Liver (tissue), 9 donors: ENCODE results near the gene CDK5RAP2. TPM values are rescaled to one million over a fixed set of nuclear protein-coding genes. Genes with fewer than 3 reads are reported as not detected.

Source experiments
- DNase-seq: peaks from one replicate; pipeline ENCODE4 v3.0.0-alpha.2; 2017; ENCODE audit warnings: low spot score
- H3K27ac ChIP-seq, 2 donors: one replicate each; pipeline ENCODE4 v1.7.0; 2013; ENCODE audit warnings: inconsistent platforms in 2 of 2, low read length in 2 of 2, control low read depth in 1 of 2, low read depth in 1 of 2, mild to moderate bottlenecking in 1 of 2
- H3K27me3 ChIP-seq, 4 donors: one replicate each; pipeline versions ENCODE4 v1.6.1 to v1.7.0; 2013; ENCODE audit warnings: low read length in 3 of 4, inconsistent platforms in 1 of 4, mild to moderate bottlenecking in 1 of 4, moderate library complexity in 1 of 4; ENCODE audit not compliant: control insufficient read depth in 4 of 4, insufficient read depth in 4 of 4
- H3K36me3 ChIP-seq, 4 donors: one replicate each; pipeline versions ENCODE4 v1.6.1 to v1.7.0; 2013; ENCODE audit warnings: low read length in 3 of 4, mild to moderate bottlenecking in 3 of 4, low read depth in 1 of 4, moderate library complexity in 1 of 4; ENCODE audit not compliant: control insufficient read depth in 4 of 4, insufficient read depth in 3 of 4
- H3K4me1 ChIP-seq, 4 donors: one replicate each; pipeline versions ENCODE4 v1.6.1 to v1.7.0; 2013; ENCODE audit warnings: low read length in 3 of 4, mild to moderate bottlenecking in 3 of 4, moderate library complexity in 1 of 4; ENCODE audit not compliant: control insufficient read depth in 4 of 4, insufficient read depth in 4 of 4
- H3K4me3 ChIP-seq, 3 donors: one replicate each; pipeline versions ENCODE4 v1.6.1 to v1.7.0; 2013; ENCODE audit warnings: low read length in 3 of 3, control low read depth in 1 of 3, low read depth in 1 of 3, mild to moderate bottlenecking in 1 of 3
- H3K9ac ChIP-seq, 2 donors: one replicate each; pipeline ENCODE4 v1.7.0; 2013; ENCODE audit warnings: low read length in 2 of 2, mild to moderate bottlenecking in 2 of 2, moderate library complexity in 2 of 2, control low read depth in 1 of 2, low read depth in 1 of 2
- H3K9me3 ChIP-seq, 4 donors: one replicate each; pipeline versions ENCODE4 v1.6.1 to v1.7.0; 2013; ENCODE audit warnings: low read length in 3 of 4; ENCODE audit not compliant: control insufficient read depth in 4 of 4
- ATF3 ChIP-seq: IDR thresholded peaks from 2 replicates; pipeline ENCODE4 v1.6.1; 2016; ENCODE audit warnings: antibody characterized with exemption
- CTCF ChIP-seq: fragments of 150-350 bp; IDR thresholded peaks from 2 replicates; pipeline ENCODE4 v1.5.1; 2017; ENCODE audit warnings: improper control_type of control experiment, low read depth, low read length; ENCODE audit not compliant: missing input control
- EGR1 ChIP-seq, 2 donors: IDR thresholded peaks; 2 replicates each; pipeline ENCODE4 v1.6.1; 2016 to 2018; ENCODE audit warnings: antibody characterized with exemption in 2 of 2, low read depth in 2 of 2
- FOXA1 ChIP-seq: IDR thresholded peaks from 2 replicates; pipeline ENCODE4 v1.6.1; 2016; ENCODE audit warnings: antibody characterized with exemption
- FOXA2 ChIP-seq: IDR thresholded peaks from 2 replicates; pipeline ENCODE4 v1.6.1; 2016; ENCODE audit warnings: antibody characterized with exemption
- GABPA ChIP-seq, 2 donors: IDR thresholded peaks in 1 of 2; conservative IDR thresholded peaks in 1 of 2; 2 replicates each; pipeline ENCODE4 v1.6.1; 2016; ENCODE audit warnings: antibody characterized with exemption in 2 of 2, mild to moderate bottlenecking in 1 of 2, moderate library complexity in 1 of 2
- HNF4A ChIP-seq, 2 donors: conservative IDR thresholded peaks; 2 replicates each; pipeline ENCODE4 v1.6.1; 2016; ENCODE audit warnings: antibody characterized with exemption in 2 of 2, mild to moderate bottlenecking in 2 of 2
- HNF4G ChIP-seq: IDR thresholded peaks from 2 replicates; pipeline ENCODE4 v1.6.1; 2016; ENCODE audit warnings: antibody characterized with exemption
- JUND ChIP-seq, 2 donors: IDR thresholded peaks; 2 replicates each; pipeline ENCODE4 v1.6.1; 2016; ENCODE audit warnings: antibody characterized with exemption in 2 of 2
- NR2F2 ChIP-seq: IDR thresholded peaks from 2 replicates; pipeline ENCODE4 v1.6.1; 2016; ENCODE audit warnings: antibody characterized with exemption
- RAD21 ChIP-seq, 2 donors: IDR thresholded peaks; 2 replicates each; pipeline ENCODE4 v1.6.1; 2016; ENCODE audit warnings: antibody characterized with exemption in 2 of 2, mild to moderate bottlenecking in 2 of 2
- RXRA ChIP-seq, 2 donors: IDR thresholded peaks; 2 replicates each; pipeline ENCODE4 v1.6.1; 2017 to 2018; ENCODE audit warnings: antibody characterized with exemption in 2 of 2, mild to moderate bottlenecking in 1 of 2
- SP1 ChIP-seq: IDR thresholded peaks from 2 replicates; pipeline ENCODE4 v1.6.1; 2018; ENCODE audit warnings: antibody characterized with exemption, mild to moderate bottlenecking
- TAF1 ChIP-seq: conservative IDR thresholded peaks from 2 replicates; pipeline ENCODE4 v1.6.1; 2016; ENCODE audit warnings: antibody characterized with exemption, mild to moderate bottlenecking
- YY1 ChIP-seq: IDR thresholded peaks from 2 replicates; pipeline ENCODE4 v1.6.1; 2016; ENCODE audit warnings: antibody characterized with exemption, mild to moderate bottlenecking
- WGBS: extraction: QIAGEN DNeasy Blood & Tissue Kit; methylation state at CpG from one replicate; pipeline ENCODE4 v1.1.7; 2013; 5-methylcytosine and 5-hydroxymethylcytosine counted together
- polyA plus RNA-seq, 2 donors: library from polyadenylated mRNA; stranded (reverse) in 1 of 2; unstranded in 1 of 2; fragments of 200-250 nt in 1 of 2; fragments of >200 nt in 1 of 2; fragmentation: Nextera tagmentation in 1 of 2; extraction: Ambion mirVana in 1 of 2; gene quantifications; one replicate each; pipeline versions ENCODE4 v1.2.1 to v1.2.3, GENCODE V29; 2013 to 2015
- total RNA-seq, 2 donors: library from RNA; depleted of rRNA; stranded (reverse); fragments of >200 nt; gene quantifications; one replicate each; pipeline ENCODE4 v1.2.3, GENCODE V29; 2014
- TF ChIP-seq, protein P1 (sequence below): IDR thresholded peaks from 2 replicates; pipeline ENCODE4 v1.6.1; 2016; ENCODE audit warnings: antibody characterized with exemption
- TF ChIP-seq, protein P2 (sequence below): IDR thresholded peaks from 2 replicates; pipeline ENCODE4 v1.6.1; 2016; ENCODE audit warnings: antibody characterized with exemption
- TF ChIP-seq, protein P3 (sequence below): IDR thresholded peaks from 2 replicates; pipeline ENCODE4 v1.6.1; 2016; ENCODE audit warnings: antibody characterized with exemption, mild to moderate bottlenecking
- donor health status: healthy.
- donor health status: healthy.
- donor health status: healthy.
- donor health status: healthy.
- donor health status: healthy.

CDK5RAP2 gene
- total and polyA plus RNA-seq, 4 donors, result 11.7 to 38.9 (median 21.7) TPM

- Histone ChIP-seq H3K27me3 (no peaks in the 10 kb centered on the region), H3K9ac (no peak overlapping the region), H3K4me1 (peaks cover 1 to 21% (median 13%) of the 10 kb centered on the region in 4 donors), H3K4me3 (no peak overlapping the region), H3K9me3 (no peaks in the 10 kb centered on the region), H3K27ac (peak overlapping the region in 1 of 2 donors; percentile 9), H3K36me3 (peaks cover 0 to 3% (median 2%) of the 10 kb centered on the region in 4 donors)
- WGBS, result 87% methylated on average over 6 of the region's 6 CpGs
- TF ChIP-seq, protein P1, sequence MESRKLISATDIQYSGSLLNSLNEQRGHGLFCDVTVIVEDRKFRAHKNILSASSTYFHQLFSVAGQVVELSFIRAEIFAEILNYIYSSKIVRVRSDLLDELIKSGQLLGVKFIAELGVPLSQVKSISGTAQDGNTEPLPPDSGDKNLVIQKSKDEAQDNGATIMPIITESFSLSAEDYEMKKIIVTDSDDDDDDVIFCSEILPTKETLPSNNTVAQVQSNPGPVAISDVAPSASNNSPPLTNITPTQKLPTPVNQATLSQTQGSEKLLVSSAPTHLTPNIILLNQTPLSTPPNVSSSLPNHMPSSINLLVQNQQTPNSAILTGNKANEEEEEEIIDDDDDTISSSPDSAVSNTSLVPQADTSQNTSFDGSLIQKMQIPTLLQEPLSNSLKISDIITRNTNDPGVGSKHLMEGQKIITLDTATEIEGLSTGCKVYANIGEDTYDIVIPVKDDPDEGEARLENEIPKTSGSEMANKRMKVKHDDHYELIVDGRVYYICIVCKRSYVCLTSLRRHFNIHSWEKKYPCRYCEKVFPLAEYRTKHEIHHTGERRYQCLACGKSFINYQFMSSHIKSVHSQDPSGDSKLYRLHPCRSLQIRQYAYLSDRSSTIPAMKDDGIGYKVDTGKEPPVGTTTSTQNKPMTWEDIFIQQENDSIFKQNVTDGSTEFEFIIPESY, result no peak
- TF ChIP-seq RXRA (IDR thresholded peaks at IDR 0.05), result no peak
- TF ChIP-seq NR2F2, result no peak
- no peak for DNase-seq
Measured at GRCh38 chr9:120478208-120478607, 101.8 kb downstream of the CDK5RAP2 start.

DNA sequence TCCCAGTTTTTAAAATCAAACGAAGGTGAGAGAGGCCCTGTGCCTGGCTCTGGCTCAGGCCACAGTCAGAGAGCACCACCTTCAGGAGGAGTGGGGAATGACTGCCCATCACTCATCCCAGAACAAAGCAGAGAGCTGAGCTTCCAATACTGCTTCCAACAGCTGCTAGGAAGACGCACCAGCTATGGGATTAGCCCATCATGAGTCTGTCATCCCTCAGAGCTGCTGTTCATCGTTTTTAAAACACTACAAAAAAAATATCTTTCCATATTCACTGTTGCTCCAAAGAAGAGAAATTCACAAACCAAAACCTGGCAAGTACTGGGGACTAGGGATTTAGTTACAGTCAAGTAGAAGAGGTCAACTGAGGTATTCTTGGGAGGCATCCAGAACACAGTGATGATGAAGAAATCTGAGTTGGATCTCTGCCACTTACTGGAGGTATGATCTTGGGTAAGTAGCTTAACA is 102.4 kb downstream of the CDK5RAP2 start:
- H3K9me3 ChIP-seq, result no peaks in the 10 kb centered on the region
- 11% methylated on average over 3 of the region's 3 CpGs for WGBS
- no peak overlapping the region for H3K9ac ChIP-seq
- peaks cover 1 to 21% (median 13%) of the 10 kb centered on the region in 4 donors for H3K4me1 ChIP-seq
- peaks cover 0 to 3% (median 2%) of the 10 kb centered on the region in 4 donors for H3K36me3 ChIP-seq
- H3K27me3 ChIP-seq, result no peaks in the 10 kb centered on the region
- H3K4me3 ChIP-seq, result no peak overlapping the region
- DNase-seq, result peak; percentile 53
- TF ChIP-seq CTCF, result peak; percentile 95
- TF ChIP-seq EGR1 (IDR thresholded peaks at IDR 0.05; ENCODE audit: low read depth in 2 of 2), result no peak
- TF ChIP-seq HNF4A (conservative IDR thresholded peaks at IDR 0.05), result peak; percentile 37 to 40
- TF ChIP-seq, protein P1, result no peak
- no peak for TF ChIP-seq TAF1
- TF ChIP-seq SP1, result no peak
- TF ChIP-seq, protein P2, sequence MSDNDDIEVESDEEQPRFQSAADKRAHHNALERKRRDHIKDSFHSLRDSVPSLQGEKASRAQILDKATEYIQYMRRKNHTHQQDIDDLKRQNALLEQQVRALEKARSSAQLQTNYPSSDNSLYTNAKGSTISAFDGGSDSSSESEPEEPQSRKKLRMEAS, result no peak
- TF ChIP-seq YY1, result no peak
- no peak for TF ChIP-seq ATF3
- TF ChIP-seq FOXA1, result no peak
- TF ChIP-seq JUND (IDR thresholded peaks at IDR 0.05), result peak in 1 of 2 donors; percentile 22
- no peak for TF ChIP-seq FOXA2
- peak; percentile 94 to 98 for TF ChIP-seq RAD21 (IDR thresholded peaks at IDR 0.05)
- no peak for TF ChIP-seq HNF4G
- TF ChIP-seq RXRA (IDR thresholded peaks at IDR 0.05), result peak; percentile 89 to 91
- TF ChIP-seq, protein P3, sequence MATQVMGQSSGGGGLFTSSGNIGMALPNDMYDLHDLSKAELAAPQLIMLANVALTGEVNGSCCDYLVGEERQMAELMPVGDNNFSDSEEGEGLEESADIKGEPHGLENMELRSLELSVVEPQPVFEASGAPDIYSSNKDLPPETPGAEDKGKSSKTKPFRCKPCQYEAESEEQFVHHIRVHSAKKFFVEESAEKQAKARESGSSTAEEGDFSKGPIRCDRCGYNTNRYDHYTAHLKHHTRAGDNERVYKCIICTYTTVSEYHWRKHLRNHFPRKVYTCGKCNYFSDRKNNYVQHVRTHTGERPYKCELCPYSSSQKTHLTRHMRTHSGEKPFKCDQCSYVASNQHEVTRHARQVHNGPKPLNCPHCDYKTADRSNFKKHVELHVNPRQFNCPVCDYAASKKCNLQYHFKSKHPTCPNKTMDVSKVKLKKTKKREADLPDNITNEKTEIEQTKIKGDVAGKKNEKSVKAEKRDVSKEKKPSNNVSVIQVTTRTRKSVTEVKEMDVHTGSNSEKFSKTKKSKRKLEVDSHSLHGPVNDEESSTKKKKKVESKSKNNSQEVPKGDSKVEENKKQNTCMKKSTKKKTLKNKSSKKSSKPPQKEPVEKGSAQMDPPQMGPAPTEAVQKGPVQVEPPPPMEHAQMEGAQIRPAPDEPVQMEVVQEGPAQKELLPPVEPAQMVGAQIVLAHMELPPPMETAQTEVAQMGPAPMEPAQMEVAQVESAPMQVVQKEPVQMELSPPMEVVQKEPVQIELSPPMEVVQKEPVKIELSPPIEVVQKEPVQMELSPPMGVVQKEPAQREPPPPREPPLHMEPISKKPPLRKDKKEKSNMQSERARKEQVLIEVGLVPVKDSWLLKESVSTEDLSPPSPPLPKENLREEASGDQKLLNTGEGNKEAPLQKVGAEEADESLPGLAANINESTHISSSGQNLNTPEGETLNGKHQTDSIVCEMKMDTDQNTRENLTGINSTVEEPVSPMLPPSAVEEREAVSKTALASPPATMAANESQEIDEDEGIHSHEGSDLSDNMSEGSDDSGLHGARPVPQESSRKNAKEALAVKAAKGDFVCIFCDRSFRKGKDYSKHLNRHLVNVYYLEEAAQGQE, result no peak
- no peak for TF ChIP-seq NR2F2
- TF ChIP-seq GABPA (IDR thresholded peaks at IDR 0.05 in 1 of 2, conservative IDR thresholded peaks at IDR 0.05 in 1 of 2), result no peak
- no peak overlapping the region for H3K27ac ChIP-seq
